A549 (cell line): ENCODE data around the gene HOXD1.

Source experiments
- CTCF ChIP-seq: fragments of >200 bp; sonication (Bioruptor Twin); formaldehyde crosslinking; IDR thresholded peaks from 3 replicates; pipeline ENCODE4 v1.5.1; 2016
- ELK1 ChIP-seq: fragments of 150-350 bp; IDR thresholded peaks from 2 replicates; pipeline ENCODE4 v1.6.1; 2014; ENCODE audit warnings: low read depth, mild to moderate bottlenecking, low read length
- JUN ChIP-seq, 2 experiments: fragments of >200 bp; sonication (Bioruptor Twin); formaldehyde crosslinking; IDR thresholded peaks; 2 replicates in 1 of 2; 3 replicates in 1 of 2; pipeline ENCODE4 v1.6.1; 2016 to 2017

- TF ChIP-seq CTCF: no peak
- TF ChIP-seq JUN (IDR thresholded peaks at IDR 0.05): no peak
- TF ChIP-seq ELK1: no peak
Measured at GRCh38 chr2:176158186-176158591, 30.3 kb upstream of the HOXD1 start.
